Left lobe of liver (tissue), 2 donors: ENCODE data around the gene PALMD. TPM values are rescaled to one million over a fixed set of nuclear protein-coding genes. Genes with fewer than 3 reads are reported as not detected.

ENCODE experiments used
- ATAC-seq: fragments of 200-7000 bp; cut with Tn5 transposase; one replicate; pipeline ENCODE4 v1.9.1; 2020; ENCODE audit warnings: mild to moderate bottlenecking, moderate library complexity
- DNase-seq: peaks from one replicate; pipeline ENCODE4 v3.0.0-alpha.2; 2020; ENCODE audit warnings: low spot score
- total RNA-seq: library from RNA; stranded (reverse); gene quantifications from one replicate; pipeline ENCODE4 v1.2.1, GENCODE V29; 2021
- donor health status: DM: no; HTN: no; CAD: no; lungs with moderate emphysema.
- donor health status: DM: no; HTN: yes; CAD: no.

The PALMD gene
- total RNA-seq, 1 donor from 2014 or later = 17.1 TPM

DNA sequence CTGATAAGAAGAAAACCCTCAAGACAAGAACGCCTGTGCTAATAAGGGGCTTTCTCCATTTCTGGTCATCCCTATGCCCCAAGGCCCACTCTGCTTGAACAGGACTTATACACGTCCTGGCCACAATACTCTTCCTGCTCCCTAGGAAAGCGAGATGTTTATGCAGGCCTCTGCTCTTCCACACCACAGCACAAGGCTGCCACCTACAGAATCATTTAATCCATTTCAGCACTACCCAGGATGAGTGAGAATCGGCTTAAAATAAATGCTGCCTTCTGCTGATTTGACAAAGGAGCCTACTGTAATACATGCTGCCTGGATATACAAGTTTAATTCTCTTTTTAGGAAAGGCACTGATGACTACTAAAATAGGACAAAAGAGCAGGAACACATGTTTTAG lies 91.1 kb downstream of the PALMD start:
- DNase-seq (no peak), ATAC-seq (peak; percentile 78)

- DNase-seq (no peak), ATAC-seq (peak; percentile 86)
These were observed 93.0 kb downstream of the PALMD start for GRCh38 chr1:99738858-99739465.

DNA sequence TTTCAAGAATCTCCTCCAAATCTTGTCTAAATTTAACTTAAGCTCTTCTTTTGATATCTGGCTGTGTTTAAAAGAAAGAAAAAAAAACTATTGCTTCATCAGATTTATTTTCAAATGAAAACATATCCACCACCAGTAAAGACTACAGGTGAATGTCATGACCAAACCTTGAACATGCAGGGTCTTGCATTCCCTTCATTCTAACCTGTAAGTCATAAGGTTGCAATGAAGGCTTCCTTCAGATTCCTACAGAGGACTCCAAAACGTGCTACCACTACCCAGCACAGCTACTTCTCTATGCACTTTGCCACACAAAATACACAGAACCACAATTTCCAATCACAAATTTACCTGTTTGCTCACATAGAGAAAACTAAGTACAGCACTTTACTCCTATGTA lies 94.2 kb downstream of the PALMD start:
- no peak for ATAC-seq

More for the DNA sequence above, 94.2 kb downstream of the PALMD start:
- DNase-seq = no peak

Other genes with a start within 250 kb of the PALMD start
- 31.8 TPM for gene FRRS1, start 120.5 kb downstream of the PALMD start, total RNA-seq
- 43.1 TPM for gene AGL, start 204.2 kb downstream of the PALMD start, total RNA-seq